IMR-90 (cell line): ENCODE data around the gene PHGDH. TPM values are rescaled to one million over a fixed set of nuclear protein-coding genes. Genes with fewer than 3 reads are reported as not detected.

Experiments
- ATAC-seq: fragments of 200-7000 bp; cut with Tn5 transposase; 2 replicates; pipeline ENCODE4 v1.9.1; 2020; ENCODE audit warnings: low read depth, mild to moderate bottlenecking, moderate library complexity
- BruUV-seq: library from RNA; stranded (reverse); fragments of 400-500 nt; replicated peaks from 2 replicates; lab custom pipeline; 2021; lab: Mats Ljungman, UMichigan
- CTCF ChIA-PET: fragments of 300-600 bp; formaldehyde crosslinking; extraction: SDS; loops from one replicate; lab custom pipeline; 2021; ENCODE audit warnings: antibody characterized with exemption; lab: Yijun Ruan, JAX
- POLR2A ChIA-PET: fragments of 300-600 bp; sonication (Branson Sonifier 250); formaldehyde crosslinking; loops from one replicate; lab custom pipeline; 2022; ENCODE audit warnings: antibody characterized with exemption; ENCODE audit not compliant: unreplicated experiment; lab: Charles Lee
- DNase-seq: peaks from one replicate; pipeline ENCODE4 v3.0.0; 2013
- H2AFZ ChIP-seq: replicated peaks from 2 replicates; pipeline ENCODE3; 2013; ENCODE audit warnings: low read length, mild to moderate bottlenecking; ENCODE audit not compliant: poor library complexity
- H2AK5ac ChIP-seq: 2 replicates; pipeline ENCODE4 v1.6.1; 2013; ENCODE audit warnings: low read depth, low read length, inconsistent platforms
- H2AK9ac ChIP-seq: replicated peaks from 2 replicates; pipeline ENCODE3; 2013; ENCODE audit warnings: mild to moderate bottlenecking, low read depth, low read length, moderate library complexity; ENCODE audit not compliant: poor library complexity
- H2BK120ac ChIP-seq: 2 replicates; pipeline ENCODE4 v1.6.1; 2013; ENCODE audit warnings: low read depth, low read length, inconsistent platforms
- H2BK15ac ChIP-seq: 3 replicates; pipeline ENCODE4 v1.6.1; 2013; ENCODE audit warnings: low read depth, low read length, inconsistent platforms
- H2BK20ac ChIP-seq: 2 replicates; pipeline ENCODE4 v1.6.1; 2013; ENCODE audit warnings: low read depth, mild to moderate bottlenecking, inconsistent platforms, low read length, moderate library complexity
- H2BK5ac ChIP-seq: 2 replicates; pipeline ENCODE4 v1.6.1; 2013; ENCODE audit warnings: mild to moderate bottlenecking, low read depth, low read length, inconsistent platforms; ENCODE audit not compliant: poor library complexity, severe bottlenecking
- H3K14ac ChIP-seq: replicated peaks from 2 replicates; pipeline ENCODE4 v1.6.1; 2013; ENCODE audit warnings: low read depth, low read length, inconsistent platforms
- H3K18ac ChIP-seq: 2 replicates; pipeline ENCODE4 v1.6.1; 2013; ENCODE audit warnings: low read depth, low read length, control low read depth
- H3K23ac ChIP-seq: 2 replicates; pipeline ENCODE4 v1.6.1; 2013; ENCODE audit warnings: low read depth, low read length, inconsistent platforms
- H3K27ac ChIP-seq: 2 replicates; pipeline ENCODE4 v1.5.1; 2013; ENCODE audit warnings: mild to moderate bottlenecking, control low read depth, low read length; ENCODE audit not compliant: insufficient read depth
- H3K27me3 ChIP-seq: 2 replicates; pipeline ENCODE4 v1.6.1; 2013; ENCODE audit warnings: low read length; ENCODE audit not compliant: control insufficient read depth, insufficient read depth
- H3K36me3 ChIP-seq: 2 replicates; pipeline ENCODE4 v1.6.1; 2013; ENCODE audit warnings: low read length, mixed read lengths; ENCODE audit not compliant: control insufficient read depth, insufficient read depth
- H3K4ac ChIP-seq: 2 replicates; pipeline ENCODE4 v1.6.1; 2013; ENCODE audit warnings: low read depth, low read length, inconsistent platforms
- H3K4me1 ChIP-seq: 2 replicates; pipeline ENCODE4 v1.6.1; 2013; ENCODE audit warnings: low read length, mixed read lengths; ENCODE audit not compliant: control insufficient read depth, insufficient read depth
- H3K4me2 ChIP-seq: 2 replicates; pipeline ENCODE4 v1.6.1; 2013; ENCODE audit warnings: low read depth, mild to moderate bottlenecking, control low read depth, low read length, moderate library complexity
- H3K4me3 ChIP-seq: 2 replicates; pipeline ENCODE4 v1.5.1; 2013; ENCODE audit warnings: low read depth, mild to moderate bottlenecking, control low read depth, low read length, moderate library complexity; ENCODE audit not compliant: insufficient read depth
- H3K56ac ChIP-seq: 2 replicates; pipeline ENCODE4 v1.6.1; 2013; ENCODE audit warnings: low read length, inconsistent platforms; ENCODE audit not compliant: insufficient read depth; ENCODE audit errors: extremely low read depth
- H3K79me1 ChIP-seq, 2 experiments: 2 replicates each; pipeline ENCODE4 v1.6.1; 2013; ENCODE audit warnings: low read length in 2 of 2, inconsistent platforms in 1 of 2, low read depth in 1 of 2
- H3K9ac ChIP-seq: 2 replicates; pipeline ENCODE4 v1.6.1; 2013; ENCODE audit warnings: low read depth, low read length, control low read depth
- H3K9me1 ChIP-seq: 2 replicates; pipeline ENCODE4 v1.6.1; 2013; ENCODE audit warnings: low read length, inconsistent platforms; ENCODE audit not compliant: insufficient read depth
- H3K9me3 ChIP-seq: 2 replicates; pipeline ENCODE4 v1.6.1; 2013; ENCODE audit warnings: low read length; ENCODE audit not compliant: control insufficient read depth, insufficient read depth
- H4K20me1 ChIP-seq: 2 replicates; pipeline ENCODE4 v1.6.1; 2013; ENCODE audit warnings: low read length, inconsistent platforms; ENCODE audit not compliant: insufficient read depth
- H4K5ac ChIP-seq: 2 replicates; pipeline ENCODE4 v1.6.1; 2013; ENCODE audit warnings: mild to moderate bottlenecking, low read depth, low read length, control low read depth
- H4K8ac ChIP-seq, 2 experiments: 2 replicates each; pipeline ENCODE4 v1.6.1; 2013; ENCODE audit warnings: low read depth in 2 of 2, low read length in 2 of 2, control low read depth in 1 of 2, inconsistent platforms in 1 of 2
- H4K91ac ChIP-seq: 2 replicates; pipeline ENCODE4 v1.6.1; 2013; ENCODE audit warnings: low read depth, low read length, inconsistent platforms; ENCODE audit not compliant: insufficient read depth
- NFE2L2 ChIP-seq: fragments of 150-350 bp; IDR thresholded peaks from 2 replicates; pipeline ENCODE4 v1.6.1; 2016; ENCODE audit warnings: low read depth, mild to moderate bottlenecking, low read length
- WGBS, 2 experiments: methylation state at CpG; one replicate each; pipeline versions ENCODE4 v1.1.5 to v1.1.7; 2013; ENCODE audit warnings: missing lambda C conversion rate in 2 of 2; ENCODE audit not compliant: insufficient read length in 1 of 2; ENCODE audit errors: extremely low coverage in 2 of 2; 5-methylcytosine and 5-hydroxymethylcytosine counted together
- dilution Hi-C: fragments of 300-500 bp; cut with HindIII; formaldehyde crosslinking; loops from one replicate; pipeline ENCODE4 v1.14.3; 2018; ENCODE audit warnings: low sequenced_read_pairs; ENCODE audit not compliant: unreplicated experiment
- in situ Hi-C: fragments of 300-500 bp; cut with MboI; formaldehyde crosslinking; loops from 3 replicates; pipeline ENCODE4 v1.14.3; 2019; ENCODE audit warnings: low sequenced_read_pairs, inconsistent platforms, mixed read lengths
- intact Hi-C: fragments of 100-400 bp; cut with micrococcal nuclease; formaldehyde crosslinking; loops from 2 replicates; pipeline ENCODE4 v1.10.0; 2022
- polyA plus RNA-seq, 3 experiments: library from polyadenylated mRNA; depleted of rRNA; stranded (reverse); fragments of >200 nt; gene quantifications; 2 replicates each; pipeline ENCODE4 v1.2.3, GENCODE V29; 2012; ENCODE audit warnings: low replicate concordance in 1 of 3
- total RNA-seq: library from RNA; depleted of rRNA; stranded (reverse); fragments of >200 nt; gene quantifications from 2 replicates; pipeline ENCODE4 v1.2.3, GENCODE V29; 2012

Gene PHGDH
- total and polyA plus RNA-seq, 2 of the 4 experiments (the other 2 are of a cell fraction) = 87.9 to 331 TPM

DNA sequence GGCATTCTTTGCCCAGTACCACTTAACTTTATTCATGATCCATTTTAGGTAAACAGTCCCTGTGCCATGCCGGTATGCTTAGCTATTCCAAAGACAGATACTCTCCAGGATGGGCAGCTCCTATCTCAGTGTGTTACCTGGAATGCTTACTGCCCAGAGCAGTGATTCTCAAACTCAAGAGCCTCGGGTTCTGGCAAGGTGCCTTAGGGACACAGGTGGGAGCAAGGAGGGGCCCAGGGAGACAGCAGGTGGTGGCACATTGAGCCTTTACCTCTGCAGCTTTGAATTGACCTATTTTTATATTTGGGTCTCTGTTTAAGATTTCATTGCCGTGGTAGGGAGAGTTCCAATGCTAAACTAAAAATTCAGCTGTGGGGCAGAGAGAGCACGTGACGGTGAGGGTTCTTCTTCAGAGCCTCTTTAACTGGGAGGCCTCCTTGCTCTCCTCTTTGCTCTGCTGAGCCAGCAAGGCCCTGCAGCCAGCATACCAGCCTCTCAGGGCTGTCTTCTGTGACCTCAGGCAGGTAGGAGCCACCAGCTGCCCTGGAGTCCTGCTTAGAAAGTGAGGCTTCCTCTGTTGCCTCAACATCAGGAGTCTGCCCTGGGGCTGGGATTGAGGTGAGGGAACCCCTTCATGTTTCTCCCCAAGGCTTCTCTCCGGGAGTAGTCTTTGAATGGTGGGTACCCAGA is 20.2 kb downstream of the PHGDH start:
- no peak overlapping the region for H4K91ac ChIP-seq
- no peak overlapping the region for H4K8ac ChIP-seq
- no peak overlapping the region for H3K4ac ChIP-seq
- H3K27ac ChIP-seq = no peak overlapping the region
- ChIA-PET CTCF (no interaction called here), POLR2A (no interaction called here)
- H3K36me3 ChIP-seq = peaks cover 66% of the 10 kb centered on the region
- no peaks in the 10 kb centered on the region for H3K27me3 ChIP-seq
- H3K14ac ChIP-seq = no peak overlapping the region
- H2BK20ac ChIP-seq = no peak overlapping the region
- H3K4me1 ChIP-seq = no peaks in the 10 kb centered on the region
- peaks cover 27% of the 10 kb centered on the region; the same call in 1 of the 2 replicates for H4K20me1 ChIP-seq
- BruUV-seq = no TSS peak
- in situ Hi-C loops (loop anchor here (10.0 kb wide), 1 partner anchor 193 kb away; no protein-coding TSS in a partner anchor), dilution Hi-C loops (no loop called here), intact Hi-C loops (no loop called here)
- peaks cover 9% of the 10 kb centered on the region; the same call in 1 of the 2 replicates for H3K9me1 ChIP-seq
- WGBS, 2 experiments = no CpG with 5 or more reads among the region's 6 CpGs
- H2AK5ac ChIP-seq = no peak overlapping the region
- H3K56ac ChIP-seq = no peak overlapping the region
- no peak overlapping the region for H3K4me3 ChIP-seq
- H2BK120ac ChIP-seq = no peak overlapping the region
- DNase-seq (no peak), ATAC-seq (no peak)
- no peak overlapping the region for H2BK15ac ChIP-seq
- H2AK9ac ChIP-seq = no peak overlapping the region
- TF ChIP-seq NFE2L2 = no peak
- H2BK5ac ChIP-seq = no peak overlapping the region
- peaks cover 13 to 33% of the 10 kb centered on the region in 2 experiments; a peak in 3 of 4 replicates for H3K79me1 ChIP-seq
- H3K18ac ChIP-seq = no peak overlapping the region
- H3K9ac ChIP-seq = no peak overlapping the region
- no peak overlapping the region for H4K5ac ChIP-seq
- no peaks in the 10 kb centered on the region for H3K9me3 ChIP-seq
- no peak overlapping the region for H2AFZ ChIP-seq
- H3K4me2 ChIP-seq = no peak overlapping the region
- H3K23ac ChIP-seq = no peak overlapping the region
